Right lobe of liver (tissue), 4 donors: ENCODE results near the gene LRRC1.

Experiments used
- POLR2A ChIP-seq: fragments of 450-650 bp; IDR thresholded peaks from one replicate; pipeline ENCODE4 v1.6.1; 2017; ENCODE audit warnings: antibody characterized with exemption, mild to moderate bottlenecking
- TF ChIP-seq, protein P1 (sequence below), 4 donors: fragments of 200-600 bp in 3 of 4; fragments of 450-650 bp in 1 of 4; IDR thresholded peaks; one replicate each; pipeline versions ENCODE4 v1.5.1 to v1.8.0; 2016 to 2022; ENCODE audit warnings: antibody characterized with exemption in 4 of 4, mild to moderate bottlenecking in 2 of 4
- donor health status: DM: no; HTN: no; CAD: no.
- donor health status: DM: no; HTN: no; CAD: no.
- donor health status: DM: no; HTN: yes; CAD: no.

DNA sequence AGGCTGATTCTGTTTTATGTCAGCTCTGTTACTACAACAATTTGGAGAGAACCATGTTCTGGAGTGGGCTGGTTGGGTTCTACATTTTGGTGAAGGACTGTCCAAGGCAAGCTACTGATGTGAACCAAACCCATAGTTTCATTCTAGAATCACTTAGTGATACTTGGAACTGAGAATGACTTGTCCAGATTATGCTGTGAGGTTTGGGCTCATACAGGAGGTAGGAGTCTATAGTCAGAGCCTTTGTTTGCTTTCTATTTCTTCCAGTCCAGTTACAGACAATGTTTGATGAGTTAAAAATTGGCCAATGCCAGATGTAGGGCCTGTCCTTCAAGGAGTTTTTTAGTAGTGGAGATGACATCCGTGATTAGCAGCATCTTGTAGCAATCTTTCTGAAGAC lies 97.9 kb downstream of the LRRC1 start:
- no peak for TF ChIP-seq POLR2A
- TF ChIP-seq, protein P1, sequence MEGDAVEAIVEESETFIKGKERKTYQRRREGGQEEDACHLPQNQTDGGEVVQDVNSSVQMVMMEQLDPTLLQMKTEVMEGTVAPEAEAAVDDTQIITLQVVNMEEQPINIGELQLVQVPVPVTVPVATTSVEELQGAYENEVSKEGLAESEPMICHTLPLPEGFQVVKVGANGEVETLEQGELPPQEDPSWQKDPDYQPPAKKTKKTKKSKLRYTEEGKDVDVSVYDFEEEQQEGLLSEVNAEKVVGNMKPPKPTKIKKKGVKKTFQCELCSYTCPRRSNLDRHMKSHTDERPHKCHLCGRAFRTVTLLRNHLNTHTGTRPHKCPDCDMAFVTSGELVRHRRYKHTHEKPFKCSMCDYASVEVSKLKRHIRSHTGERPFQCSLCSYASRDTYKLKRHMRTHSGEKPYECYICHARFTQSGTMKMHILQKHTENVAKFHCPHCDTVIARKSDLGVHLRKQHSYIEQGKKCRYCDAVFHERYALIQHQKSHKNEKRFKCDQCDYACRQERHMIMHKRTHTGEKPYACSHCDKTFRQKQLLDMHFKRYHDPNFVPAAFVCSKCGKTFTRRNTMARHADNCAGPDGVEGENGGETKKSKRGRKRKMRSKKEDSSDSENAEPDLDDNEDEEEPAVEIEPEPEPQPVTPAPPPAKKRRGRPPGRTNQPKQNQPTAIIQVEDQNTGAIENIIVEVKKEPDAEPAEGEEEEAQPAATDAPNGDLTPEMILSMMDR (IDR thresholded peaks at IDR 0.05): no peak
